ENCODE measurements around the gene EZH1.

DNA sequence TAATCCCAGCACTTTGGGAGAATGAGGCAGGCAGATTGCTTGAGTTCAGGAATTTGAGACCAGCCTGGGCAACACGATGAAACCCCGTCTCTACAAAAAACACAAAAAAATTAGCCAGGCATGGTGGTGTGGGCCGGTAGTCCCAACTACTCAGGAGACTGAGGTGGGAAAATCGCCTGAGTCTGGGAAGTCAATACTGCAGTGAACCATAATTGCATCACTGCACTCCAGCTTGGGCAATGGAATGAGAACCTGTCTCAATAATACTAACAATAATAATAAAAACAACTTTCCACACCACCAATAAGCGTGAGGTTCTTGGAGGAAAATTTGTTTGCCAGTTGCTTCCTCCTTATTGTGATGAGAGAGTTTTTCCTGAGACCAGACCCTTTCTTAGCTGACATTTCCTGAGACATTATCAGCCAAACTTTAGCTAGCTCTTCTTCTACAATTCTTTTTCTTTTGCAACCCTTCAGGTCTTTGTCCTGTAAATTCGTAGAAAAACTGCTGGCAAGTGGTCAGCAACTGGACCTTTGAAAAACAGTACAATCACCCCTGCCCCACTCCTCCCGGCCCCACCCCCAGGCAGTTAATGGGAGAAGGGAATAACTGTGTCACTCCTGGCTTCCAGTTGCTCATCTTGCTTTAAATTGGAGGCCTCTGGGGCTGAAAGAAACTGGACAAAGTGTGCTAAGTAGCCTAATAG lies 3.5 kb upstream of the EZH1 start:
- TF ChIP-seq, protein P1, sequence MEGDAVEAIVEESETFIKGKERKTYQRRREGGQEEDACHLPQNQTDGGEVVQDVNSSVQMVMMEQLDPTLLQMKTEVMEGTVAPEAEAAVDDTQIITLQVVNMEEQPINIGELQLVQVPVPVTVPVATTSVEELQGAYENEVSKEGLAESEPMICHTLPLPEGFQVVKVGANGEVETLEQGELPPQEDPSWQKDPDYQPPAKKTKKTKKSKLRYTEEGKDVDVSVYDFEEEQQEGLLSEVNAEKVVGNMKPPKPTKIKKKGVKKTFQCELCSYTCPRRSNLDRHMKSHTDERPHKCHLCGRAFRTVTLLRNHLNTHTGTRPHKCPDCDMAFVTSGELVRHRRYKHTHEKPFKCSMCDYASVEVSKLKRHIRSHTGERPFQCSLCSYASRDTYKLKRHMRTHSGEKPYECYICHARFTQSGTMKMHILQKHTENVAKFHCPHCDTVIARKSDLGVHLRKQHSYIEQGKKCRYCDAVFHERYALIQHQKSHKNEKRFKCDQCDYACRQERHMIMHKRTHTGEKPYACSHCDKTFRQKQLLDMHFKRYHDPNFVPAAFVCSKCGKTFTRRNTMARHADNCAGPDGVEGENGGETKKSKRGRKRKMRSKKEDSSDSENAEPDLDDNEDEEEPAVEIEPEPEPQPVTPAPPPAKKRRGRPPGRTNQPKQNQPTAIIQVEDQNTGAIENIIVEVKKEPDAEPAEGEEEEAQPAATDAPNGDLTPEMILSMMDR (IDR thresholded peaks at IDR 0.05) = no peak
- no peak for TF ChIP-seq POLR2A (IDR thresholded peaks at IDR 0.05)

Data from testis (tissue), 2 donors.